ENCODE measurements around the gene SHQ1.
A peak's percentile ranks its signal among the peaks of the same experiment; 100 is the strongest.

Gene SHQ1

GRCh38 chr3:72820415-72820814, 27.8 kb downstream of the SHQ1 start:
- peaks cover 50% of the 10 kb centered on the region for H4K20me1 ChIP-seq
- no peak for TF ChIP-seq Cebpa-rat (IDR thresholded peaks at IDR 0.05)
- H3K4me2 ChIP-seq: peak overlapping the region; percentile 72
- H3K4me1 ChIP-seq: peaks cover 40% of the 10 kb centered on the region
- no peaks in the 10 kb centered on the region; the same call in 1 of the 2 replicates for H3K36me3 ChIP-seq
- H3K27ac ChIP-seq: no peak overlapping the region
- no peak overlapping the region for H3K9ac ChIP-seq
- H3K27me3 ChIP-seq: no peaks in the 10 kb centered on the region
- H3K9me3 ChIP-seq: no peaks in the 10 kb centered on the region
- H3K4me3 ChIP-seq: no peak overlapping the region

- Histone ChIP-seq H3K4me2 (no peak overlapping the region), H3K4me3 (no peak overlapping the region), H3K27me3 (no peaks in the 10 kb centered on the region), H3K36me3 (peaks cover 4% of the 10 kb centered on the region; the same call in 1 of the 2 replicates), H3K4me1 (peaks cover 40% of the 10 kb centered on the region), H3K9ac (no peak overlapping the region), H4K20me1 (peaks cover 50% of the 10 kb centered on the region), H3K27ac (no peak overlapping the region), H3K9me3 (no peaks in the 10 kb centered on the region)
- no peak for TF ChIP-seq Cebpa-rat (IDR thresholded peaks at IDR 0.05)
These were observed 29.3 kb downstream of the SHQ1 start for GRCh38 chr3:72818905-72819304.

DNA sequence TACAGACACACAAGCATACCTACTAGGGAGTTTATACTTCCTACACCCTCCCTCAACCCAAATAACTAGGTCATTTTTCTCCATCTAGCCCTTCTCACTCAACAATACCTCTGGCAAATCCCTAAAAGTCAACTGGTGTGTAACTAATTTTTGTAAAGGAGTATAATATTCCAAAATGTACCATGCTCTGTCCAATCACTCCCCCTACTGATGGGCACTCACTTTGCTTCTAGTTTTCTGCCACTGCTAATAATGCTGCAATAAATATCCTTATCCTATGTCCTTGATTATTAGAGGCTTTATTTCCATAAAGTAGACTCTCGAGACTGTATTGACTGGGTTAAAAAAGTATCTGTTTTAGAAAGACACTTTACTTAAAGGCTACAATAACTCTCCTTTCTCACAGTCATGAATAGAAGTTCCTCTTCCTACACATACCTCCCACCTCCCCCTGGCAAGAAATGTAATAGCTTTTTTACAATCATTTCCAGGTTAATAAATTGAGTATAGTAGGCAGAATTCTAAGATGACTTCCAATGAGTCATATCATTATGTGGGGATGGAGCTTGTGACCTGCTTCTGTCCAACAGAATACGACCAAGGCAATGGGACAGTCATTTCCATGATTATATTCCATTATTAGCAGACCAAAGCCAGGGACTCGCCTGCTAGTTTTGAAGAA, 30.0 kb downstream of the SHQ1 start:
- Histone ChIP-seq H3K4me3 (no peak overlapping the region), H3K4me1 (peaks cover 40% of the 10 kb centered on the region), H4K20me1 (peaks cover 50% of the 10 kb centered on the region)

DNA sequence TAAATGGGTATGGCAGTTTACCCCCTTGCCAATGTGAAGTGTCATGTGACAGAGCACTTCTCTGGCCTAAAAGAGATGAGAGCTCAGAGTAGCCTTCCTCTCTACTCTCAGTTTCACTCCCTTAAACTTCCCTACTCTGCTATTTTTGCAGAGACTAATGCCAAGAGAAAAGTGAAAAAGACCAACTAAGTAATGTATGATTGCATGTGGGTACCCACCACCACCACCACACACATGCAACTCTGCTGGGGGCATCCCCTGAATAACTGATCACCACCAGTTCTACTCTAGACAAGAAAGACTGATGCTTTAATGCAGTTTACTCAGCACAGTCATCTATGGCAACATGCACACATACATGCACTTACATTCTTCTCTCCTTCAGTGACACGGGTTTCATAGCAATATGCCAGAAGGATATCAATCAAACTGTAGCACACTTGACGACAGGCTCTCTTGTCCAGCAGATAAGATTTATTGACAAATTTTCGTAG, 31.3 kb downstream of the SHQ1 start:
- H3K9ac ChIP-seq: no peak overlapping the region
- no peak overlapping the region for H3K4me3 ChIP-seq
- no peaks in the 10 kb centered on the region for H3K27me3 ChIP-seq
- peaks cover 31% of the 10 kb centered on the region for H3K4me1 ChIP-seq
- peaks cover 11% of the 10 kb centered on the region; the same call in 1 of the 2 replicates for H3K36me3 ChIP-seq
- H3K27ac ChIP-seq: no peak overlapping the region
- H3K9me3 ChIP-seq: no peaks in the 10 kb centered on the region
- H4K20me1 ChIP-seq: peaks cover 41% of the 10 kb centered on the region
- no peak overlapping the region for H3K4me2 ChIP-seq
- no peak for TF ChIP-seq Cebpa-rat (IDR thresholded peaks at IDR 0.05)

More for the DNA sequence above, 30.0 kb downstream of the SHQ1 start:
- Histone ChIP-seq H3K4me2 (no peak overlapping the region), H3K27me3 (no peaks in the 10 kb centered on the region), H3K9me3 (no peaks in the 10 kb centered on the region), H3K36me3 (peaks cover 6% of the 10 kb centered on the region; the same call in 1 of the 2 replicates), H3K27ac (no peak overlapping the region), H3K9ac (no peak overlapping the region)
- no peak for TF ChIP-seq Cebpa-rat (IDR thresholded peaks at IDR 0.05)

DNA sequence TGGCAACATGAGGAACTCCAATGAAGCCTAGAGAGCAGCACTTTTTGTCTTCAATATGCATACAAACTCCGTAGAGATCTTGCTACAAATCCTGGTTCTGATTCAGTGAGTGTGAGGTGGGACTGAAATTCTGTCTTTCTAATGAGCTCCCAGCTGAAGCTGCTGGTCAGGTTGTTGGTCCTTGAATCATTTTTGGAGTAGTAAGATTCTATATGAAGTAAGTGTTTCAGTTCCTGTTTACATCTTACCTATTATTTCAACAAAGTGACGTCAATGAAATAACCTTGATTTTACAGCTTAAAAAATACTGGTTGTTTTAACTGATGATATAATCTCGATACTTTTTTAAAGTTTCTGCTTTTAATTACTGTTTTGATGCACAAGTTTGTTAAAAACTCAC, 33.9 kb downstream of the SHQ1 start:
- Histone ChIP-seq H4K20me1 (peaks cover 15% of the 10 kb centered on the region), H3K27me3 (no peaks in the 10 kb centered on the region), H3K4me3 (no peak overlapping the region), H3K9me3 (no peaks in the 10 kb centered on the region), H3K27ac (no peak overlapping the region), H3K36me3 (peaks cover 16% of the 10 kb centered on the region), H3K9ac (no peak overlapping the region), H3K4me2 (no peak overlapping the region), H3K4me1 (peaks cover 5% of the 10 kb centered on the region; the same call in 1 of the 2 replicates)
- no peak for TF ChIP-seq Cebpa-rat (IDR thresholded peaks at IDR 0.05)

DNA sequence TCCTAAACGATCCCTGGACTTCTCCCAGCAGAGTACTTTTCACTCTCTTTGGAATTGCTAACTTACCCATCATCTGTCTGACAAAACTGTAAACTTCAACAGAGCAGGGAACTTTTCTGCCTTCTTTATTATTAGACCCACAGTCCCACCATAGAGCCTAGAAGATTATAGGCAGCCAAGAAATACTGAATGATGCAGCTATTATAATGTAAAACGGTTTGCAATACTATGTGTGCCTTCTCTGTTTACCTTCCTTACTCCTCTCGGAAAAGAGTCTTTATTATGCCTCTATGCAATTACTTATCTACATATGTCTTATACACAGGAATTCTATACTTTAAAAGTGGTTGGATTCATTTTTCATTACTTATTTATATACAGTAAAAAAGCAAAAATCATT, 36.0 kb downstream of the SHQ1 start:
- TF ChIP-seq Cebpa-rat (IDR thresholded peaks at IDR 0.05): no peak
- no peak overlapping the region for H3K4me2 ChIP-seq
- no peak overlapping the region for H3K27ac ChIP-seq
- H3K9ac ChIP-seq: no peak overlapping the region
- no peaks in the 10 kb centered on the region for H4K20me1 ChIP-seq
- no peaks in the 10 kb centered on the region for H3K9me3 ChIP-seq
- H3K36me3 ChIP-seq: peaks cover 20% of the 10 kb centered on the region
- no peaks in the 10 kb centered on the region for H3K27me3 ChIP-seq
- H3K4me3 ChIP-seq: no peak overlapping the region
- H3K4me1 ChIP-seq: peaks cover 5% of the 10 kb centered on the region; the same call in 1 of the 2 replicates

DNA sequence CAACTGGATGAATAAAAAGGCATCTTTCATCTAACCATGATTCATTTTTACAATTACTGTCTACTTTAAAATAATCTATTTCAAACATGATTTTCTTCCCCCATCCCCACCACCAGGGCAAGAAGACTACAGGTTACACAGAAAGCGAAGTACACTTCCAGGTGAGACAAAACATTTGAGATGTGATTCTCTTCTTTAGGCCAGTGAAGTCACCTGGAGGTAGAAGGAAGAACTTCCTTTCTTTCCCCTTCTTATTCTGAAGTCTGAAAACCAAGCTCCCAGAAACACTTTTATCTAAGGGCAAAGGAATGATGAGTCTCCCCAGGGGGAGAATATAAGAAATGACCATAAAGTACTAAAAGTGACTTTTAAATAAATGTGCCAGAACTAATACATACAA, 36.7 kb downstream of the SHQ1 start:
- Histone ChIP-seq H4K20me1 (no peaks in the 10 kb centered on the region), H3K9ac (no peak overlapping the region), H3K36me3 (peaks cover 20% of the 10 kb centered on the region), H3K4me3 (no peak overlapping the region), H3K4me2 (no peak overlapping the region), H3K27me3 (no peaks in the 10 kb centered on the region), H3K9me3 (no peaks in the 10 kb centered on the region), H3K4me1 (peaks cover under 1% of the 10 kb centered on the region; the same call in 1 of the 2 replicates), H3K27ac (no peak overlapping the region)
- no peak for TF ChIP-seq Cebpa-rat (IDR thresholded peaks at IDR 0.05)

- Histone ChIP-seq H3K4me1 (no peaks in the 10 kb centered on the region), H3K9me3 (no peaks in the 10 kb centered on the region), H4K20me1 (no peaks in the 10 kb centered on the region), H3K36me3 (peaks cover 20% of the 10 kb centered on the region), H3K27me3 (no peaks in the 10 kb centered on the region), H3K4me3 (no peak overlapping the region), H3K4me2 (no peak overlapping the region), H3K27ac (no peak overlapping the region), H3K9ac (no peak overlapping the region)
- no peak for TF ChIP-seq Cebpa-rat (IDR thresholded peaks at IDR 0.05)
These were observed 37.4 kb downstream of the SHQ1 start for GRCh38 chr3:72810659-72811434.

- Histone ChIP-seq H3K36me3 (peaks cover 20% of the 10 kb centered on the region), H3K4me2 (no peak overlapping the region), H3K4me1 (no peaks in the 10 kb centered on the region), H3K27me3 (no peaks in the 10 kb centered on the region), H3K4me3 (no peak overlapping the region), H4K20me1 (no peaks in the 10 kb centered on the region), H3K9ac (no peak overlapping the region), H3K27ac (no peak overlapping the region), H3K9me3 (no peaks in the 10 kb centered on the region)
- no peak for TF ChIP-seq Cebpa-rat (IDR thresholded peaks at IDR 0.05)
These were observed 38.2 kb downstream of the SHQ1 start for GRCh38 chr3:72810063-72810462.

GRCh38 chr3:72804361-72804760, 43.9 kb downstream of the SHQ1 start:
- Histone ChIP-seq H3K36me3 (peaks cover 5% of the 10 kb centered on the region), H3K4me1 (no peaks in the 10 kb centered on the region), H3K27me3 (no peaks in the 10 kb centered on the region), H3K9me3 (no peaks in the 10 kb centered on the region), H3K4me3 (no peak overlapping the region), H4K20me1 (no peaks in the 10 kb centered on the region), H3K9ac (no peak overlapping the region), H3K27ac (no peak overlapping the region), H3K4me2 (no peak overlapping the region)
- TF ChIP-seq Cebpa-rat (IDR thresholded peaks at IDR 0.05): no peak

All from BLaER1 (cell line).